ENCODE results near the gene SH3GLB2. TPM values are rescaled to one million over a fixed set of nuclear protein-coding genes. Genes with fewer than 3 reads are reported as not detected.

Gene SH3GLB2
- polyA plus RNA-seq, 4 donors = 72.1 to 201 (median 105) TPM

- DNase-seq (ENCODE audit: low read depth in 4 of 4, low spot score in 3 of 4) = no peak
Measured at GRCh38 chr9:129023036-129023907, 4.9 kb downstream of the SH3GLB2 start.

GRCh38 chr9:129022037-129022436 is 6.1 kb downstream of the SH3GLB2 start:
- DNase-seq (ENCODE audit: low read depth in 4 of 4, low spot score in 3 of 4) = no peak

- DNase-seq (ENCODE audit: low read depth in 4 of 4, low spot score in 3 of 4) = no peak
Measured at GRCh38 chr9:129021091-129021490, 7.0 kb downstream of the SH3GLB2 start.

GRCh38 chr9:129014608-129015007 is 13.5 kb downstream of the SH3GLB2 start:
- no peak for DNase-seq (ENCODE audit: low read depth in 4 of 4, low spot score in 3 of 4)

- DNase-seq (ENCODE audit: low read depth in 4 of 4, low spot score in 3 of 4) = no peak
Measured at GRCh38 chr9:129014124-129014523, 14.0 kb downstream of the SH3GLB2 start.

GRCh38 chr9:129013674-129014073 is 14.5 kb downstream of the SH3GLB2 start:
- DNase-seq (ENCODE audit: low read depth in 4 of 4, low spot score in 3 of 4) = no peak

- DNase-seq (ENCODE audit: low read depth in 4 of 4, low spot score in 3 of 4) = no peak
Measured at GRCh38 chr9:129012893-129013448, 15.2 kb downstream of the SH3GLB2 start.

- no peak for DNase-seq (ENCODE audit: low read depth in 4 of 4, low spot score in 3 of 4)
Measured at GRCh38 chr9:129012343-129012742, 15.8 kb downstream of the SH3GLB2 start.

- DNase-seq (ENCODE audit: low read depth in 4 of 4, low spot score in 3 of 4) = no peak
Measured at GRCh38 chr9:129011761-129012181, 16.4 kb downstream of the SH3GLB2 start.

- DNase-seq (ENCODE audit: low read depth in 4 of 4, low spot score in 3 of 4) = no peak
Measured at GRCh38 chr9:129011170-129011569, 17.0 kb downstream of the SH3GLB2 start.

- DNase-seq (ENCODE audit: low read depth in 4 of 4, low spot score in 3 of 4) = no peak
Measured at GRCh38 chr9:129010267-129010975, 17.7 kb downstream of the SH3GLB2 start.

- no peak for DNase-seq (ENCODE audit: low read depth in 4 of 4, low spot score in 3 of 4)
Measured at GRCh38 chr9:129009584-129010141, 18.5 kb downstream of the SH3GLB2 start.

GRCh38 chr9:129008986-129009583 is 19.0 kb downstream of the SH3GLB2 start:
- DNase-seq (ENCODE audit: low read depth in 4 of 4, low spot score in 3 of 4) = no peak

- no peak for DNase-seq (ENCODE audit: low read depth in 4 of 4, low spot score in 3 of 4)
Measured at GRCh38 chr9:129008469-129008965, 19.6 kb downstream of the SH3GLB2 start.

- no peak for DNase-seq (ENCODE audit: low read depth in 4 of 4, low spot score in 3 of 4)
Measured at GRCh38 chr9:129007766-129008468, 20.2 kb downstream of the SH3GLB2 start.

GRCh38 chr9:129007035-129007765 is 20.9 kb downstream of the SH3GLB2 start:
- no peak for DNase-seq (ENCODE audit: low read depth in 4 of 4, low spot score in 3 of 4)

- DNase-seq (ENCODE audit: low read depth in 4 of 4, low spot score in 3 of 4) = no peak
Measured at GRCh38 chr9:129006328-129007034, 21.6 kb downstream of the SH3GLB2 start.

GRCh38 chr9:129005336-129005997 is 22.7 kb downstream of the SH3GLB2 start:
- DNase-seq (ENCODE audit: low read depth in 4 of 4, low spot score in 3 of 4) = no peak

Data from left renal pelvis (tissue), 4 donors.